Stomach (tissue), 9 donors: ENCODE results near the gene KDM5A. TPM values are rescaled to one million over a fixed set of nuclear protein-coding genes. Genes with fewer than 3 reads are reported as not detected.

Source experiments
- DNase-seq, 2 donors: peaks; one replicate each; pipeline versions ENCODE4 v3.0.0 to v3.0.0-alpha.2; 2013 to 2019
- H3K27ac ChIP-seq, 5 donors: fragments of 200-600 bp in 4 of 5; sonication (generic) in 4 of 5; one replicate each; pipeline ENCODE4 v1.5.1; 2013 to 2019; ENCODE audit warnings: mild to moderate bottlenecking in 1 of 5, moderate library complexity in 1 of 5
- H3K27me3 ChIP-seq, 3 donors: fragments of 200-600 bp; sonication (generic); one replicate each; pipeline ENCODE4 v1.5.1; 2017 to 2019; ENCODE audit warnings: mixed run types in 1 of 3
- H3K36me3 ChIP-seq, 4 donors: fragments of 200-600 bp; sonication (generic); 1 replicate in 3 of 4; 2 replicates in 1 of 4; pipeline ENCODE4 v1.5.1; 2016 to 2019
- H3K4me1 ChIP-seq, 4 donors: fragments of 200-600 bp; sonication (generic); one replicate each; pipeline ENCODE4 v1.5.1; 2016 to 2019
- H3K4me3 ChIP-seq, 4 donors: fragments of 200-600 bp; sonication (generic) in 3 of 4; one replicate each; pipeline ENCODE4 v1.5.1; 2016 to 2019; ENCODE audit warnings: mild to moderate bottlenecking in 1 of 4
- H3K9me3 ChIP-seq, 4 donors: fragments of 200-600 bp; sonication (generic); one replicate each; pipeline ENCODE4 v1.5.1; 2016 to 2019
- EP300 ChIP-seq: sonication (generic); formaldehyde crosslinking; IDR thresholded peaks from one replicate; pipeline ENCODE4 v1.6.1; 2017; ENCODE audit warnings: antibody characterized with exemption
- POLR2A ChIP-seq, 4 donors: fragments of 450-650 bp; IDR thresholded peaks; one replicate each; pipeline ENCODE4 v1.6.1; 2016; ENCODE audit warnings: antibody characterized with exemption in 4 of 4, control low read depth in 2 of 4, mild to moderate bottlenecking in 1 of 4, moderate library complexity in 1 of 4
- POLR2AphosphoS5 ChIP-seq, 3 donors: sonication (generic); formaldehyde crosslinking; IDR thresholded peaks; one replicate each; pipeline ENCODE4 v1.6.1; 2016; ENCODE audit warnings: antibody characterized with exemption in 3 of 3
- WGBS, 5 donors: extraction: QIAGEN DNeasy Blood & Tissue Kit in 3 of 5; methylation state at CpG; one replicate each; pipeline versions ENCODE4 v1.1.5 to v1.1.7; 2013 to 2018; 5-methylcytosine and 5-hydroxymethylcytosine counted together
- intact Hi-C: fragments of 100-400 bp; cut with DNase I; formaldehyde crosslinking; loops from one replicate; pipeline ENCODE4 v1.15.1; 2023; ENCODE audit warnings: low total_unique reads
- polyA plus RNA-seq, 3 donors: library from polyadenylated mRNA; stranded (reverse); fragments of 200-250 nt; gene quantifications; one replicate each; pipeline ENCODE4 v1.2.3, GENCODE V29; 2013
- total RNA-seq, 5 donors: library from RNA; depleted of rRNA; stranded (reverse); fragments of >200 nt; gene quantifications; one replicate each; pipeline versions ENCODE4 v1.1.0 to v1.2.3, GENCODE V29; 2014 to 2016
- TF ChIP-seq, protein P1 (sequence below), 7 experiments: fragments of 450-650 bp in 4 of 7; fragments of 200-600 bp in 3 of 7; sonication (generic) in 3 of 7; IDR thresholded peaks; one replicate each; pipeline ENCODE4 v1.5.1; 2016 to 2019; ENCODE audit warnings: antibody characterized with exemption in 7 of 7, control low read depth in 2 of 7, mild to moderate bottlenecking in 1 of 7
- donor health status: healthy with polysubstance abuse.
- donor health status: Bipolar disorder and iron deficiency.
- donor health status: healthy.

KDM5A gene
- total and polyA plus RNA-seq, 8 donors: 3.2 to 178 (median 67.5) TPM

DNA sequence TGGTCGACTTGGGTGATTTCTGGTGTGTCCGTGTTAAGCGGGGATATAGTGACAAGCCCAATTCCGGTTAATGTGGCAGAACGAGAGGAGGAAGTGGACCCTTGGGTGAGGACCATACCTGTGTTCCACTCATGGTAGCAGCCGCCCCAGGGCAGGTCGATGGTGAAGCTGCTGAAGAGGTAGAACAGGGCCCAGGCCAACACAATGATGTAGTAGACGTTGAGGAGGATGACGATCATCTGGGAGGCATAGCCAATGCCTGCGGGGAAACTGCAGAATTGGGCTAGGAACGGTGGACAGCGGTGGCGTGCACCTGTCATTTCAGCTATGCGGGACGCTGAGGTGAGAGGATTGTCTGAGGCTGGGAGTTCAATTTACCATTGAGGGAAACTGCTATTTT, 146.6 kb downstream of the KDM5A start:
- Histone ChIP-seq H3K9me3 (peaks cover 0 to 15% (median 8%) of the 10 kb centered on the region in 4 donors), H3K4me1 (no peaks in the 10 kb centered on the region), H3K36me3 (no peaks in the 10 kb centered on the region), H3K4me3 (no peak overlapping the region), H3K27ac (no peak overlapping the region), H3K27me3 (peaks cover 0 to 12% (median 0%) of the 10 kb centered on the region in 3 donors)
- DNase-seq: no peak
- intact Hi-C loops: no loop called here
- WGBS, 5 donors: 90 to 95% (median 93%) methylated on average over 15 of the region's 15 CpGs
- TF ChIP-seq POLR2A (IDR thresholded peaks at IDR 0.05): no peak
- TF ChIP-seq EP300: no peak
- no peak for TF ChIP-seq POLR2AphosphoS5 (IDR thresholded peaks at IDR 0.05)
- TF ChIP-seq, protein P1, sequence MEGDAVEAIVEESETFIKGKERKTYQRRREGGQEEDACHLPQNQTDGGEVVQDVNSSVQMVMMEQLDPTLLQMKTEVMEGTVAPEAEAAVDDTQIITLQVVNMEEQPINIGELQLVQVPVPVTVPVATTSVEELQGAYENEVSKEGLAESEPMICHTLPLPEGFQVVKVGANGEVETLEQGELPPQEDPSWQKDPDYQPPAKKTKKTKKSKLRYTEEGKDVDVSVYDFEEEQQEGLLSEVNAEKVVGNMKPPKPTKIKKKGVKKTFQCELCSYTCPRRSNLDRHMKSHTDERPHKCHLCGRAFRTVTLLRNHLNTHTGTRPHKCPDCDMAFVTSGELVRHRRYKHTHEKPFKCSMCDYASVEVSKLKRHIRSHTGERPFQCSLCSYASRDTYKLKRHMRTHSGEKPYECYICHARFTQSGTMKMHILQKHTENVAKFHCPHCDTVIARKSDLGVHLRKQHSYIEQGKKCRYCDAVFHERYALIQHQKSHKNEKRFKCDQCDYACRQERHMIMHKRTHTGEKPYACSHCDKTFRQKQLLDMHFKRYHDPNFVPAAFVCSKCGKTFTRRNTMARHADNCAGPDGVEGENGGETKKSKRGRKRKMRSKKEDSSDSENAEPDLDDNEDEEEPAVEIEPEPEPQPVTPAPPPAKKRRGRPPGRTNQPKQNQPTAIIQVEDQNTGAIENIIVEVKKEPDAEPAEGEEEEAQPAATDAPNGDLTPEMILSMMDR (IDR thresholded peaks at IDR 0.05): no peak

DNA sequence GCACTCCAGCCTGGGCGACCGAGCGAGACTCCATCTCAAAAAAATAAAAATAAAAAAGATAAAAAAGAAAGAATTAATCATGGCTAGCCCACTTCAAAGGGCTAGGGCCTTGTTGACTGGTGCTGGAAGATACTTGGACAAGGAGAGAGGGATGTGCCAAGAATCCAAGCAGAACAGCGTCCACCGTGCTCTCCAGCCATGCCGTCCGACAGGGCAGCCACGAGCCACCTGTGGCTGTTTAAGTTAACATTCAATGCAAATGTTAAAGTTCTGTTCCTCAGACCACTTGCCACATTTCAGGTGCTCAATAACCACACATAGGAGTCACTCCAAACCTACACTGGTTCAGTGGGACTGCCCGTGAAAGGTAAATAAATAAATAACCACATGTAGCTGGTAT, 147.9 kb downstream of the KDM5A start:
- H3K4me1 ChIP-seq: no peaks in the 10 kb centered on the region
- H3K4me3 ChIP-seq: no peak overlapping the region
- DNase-seq: no peak
- peaks cover 0 to 14% (median 10%) of the 10 kb centered on the region in 4 donors for H3K9me3 ChIP-seq
- intact Hi-C loops: no loop called here
- no peak for TF ChIP-seq POLR2A (IDR thresholded peaks at IDR 0.05)
- TF ChIP-seq, protein P1 (IDR thresholded peaks at IDR 0.05): no peak
- no peak for TF ChIP-seq EP300
- TF ChIP-seq POLR2AphosphoS5 (IDR thresholded peaks at IDR 0.05): no peak
- no peaks in the 10 kb centered on the region for H3K36me3 ChIP-seq
- H3K27me3 ChIP-seq: peaks cover 0 to 23% (median 0%) of the 10 kb centered on the region in 3 donors
- 92 to 94% (median 92%) methylated on average over 9 of the region's 9 CpGs for WGBS, 5 donors
- no peak overlapping the region for H3K27ac ChIP-seq

DNA sequence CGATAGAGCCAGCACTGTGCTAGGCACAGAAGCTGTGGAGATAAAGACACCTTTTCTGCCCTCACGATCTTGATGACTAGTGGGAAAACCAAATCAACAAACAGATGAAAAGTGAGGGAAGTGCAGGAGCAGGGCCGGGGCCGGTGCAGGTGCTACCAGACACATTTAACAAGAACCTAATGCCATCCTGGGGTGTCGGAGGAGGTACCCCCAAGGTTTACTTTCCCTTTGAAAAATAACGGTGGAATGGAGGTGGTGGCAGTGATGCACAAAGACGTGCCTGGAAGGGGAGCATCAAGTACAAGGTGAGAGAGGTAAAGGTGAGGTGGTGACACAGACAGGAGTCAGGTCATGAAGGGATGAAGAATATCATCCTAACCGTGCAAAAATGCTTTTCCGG, 148.6 kb downstream of the KDM5A start:
- WGBS, 5 donors: 84 to 89% (median 88%) methylated on average over 9 of the region's 9 CpGs
- no peak for TF ChIP-seq POLR2A (IDR thresholded peaks at IDR 0.05)
- TF ChIP-seq EP300: no peak
- no peak for TF ChIP-seq POLR2AphosphoS5 (IDR thresholded peaks at IDR 0.05)
- TF ChIP-seq, protein P1 (IDR thresholded peaks at IDR 0.05): no peak
- Histone ChIP-seq H3K9me3 (peaks cover under 1 to 20% (median 15%) of the 10 kb centered on the region in 4 donors), H3K27ac (no peak overlapping the region), H3K4me1 (no peaks in the 10 kb centered on the region), H3K36me3 (no peaks in the 10 kb centered on the region), H3K4me3 (no peak overlapping the region), H3K27me3 (peaks cover 0 to 23% (median 0%) of the 10 kb centered on the region in 3 donors)
- intact Hi-C loops: no loop called here
- DNase-seq: no peak

DNA sequence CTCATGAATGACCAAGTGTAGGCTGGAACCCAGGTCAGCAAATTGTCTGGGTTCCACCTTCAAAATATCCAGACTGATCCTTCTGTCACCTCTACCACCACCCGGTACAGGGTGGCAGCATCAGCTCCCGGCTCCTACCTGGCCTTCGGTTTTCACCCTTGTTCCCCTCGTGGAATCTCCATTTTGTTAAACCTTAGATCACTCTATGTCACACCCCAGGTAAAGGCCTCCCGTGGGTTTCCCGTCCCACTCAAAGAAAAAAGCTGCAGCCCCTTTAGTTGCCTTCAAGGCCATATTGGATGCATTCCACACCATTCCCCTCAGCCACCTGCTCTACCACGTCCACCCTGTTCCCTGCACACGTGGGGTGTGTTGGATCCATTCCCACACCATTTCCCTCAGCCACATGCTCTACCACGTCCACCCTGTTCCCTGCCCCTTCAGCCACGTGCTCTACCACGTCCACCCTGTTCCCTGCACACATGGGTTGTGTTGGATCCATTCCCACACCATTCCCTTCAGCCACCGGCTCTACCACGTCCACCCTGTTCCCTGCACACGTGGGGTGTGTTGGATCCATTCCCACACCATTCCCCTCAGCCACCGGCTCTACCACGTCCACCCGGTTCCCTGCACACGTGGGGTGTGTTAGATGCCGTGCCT, 150.3 kb downstream of the KDM5A start:
- Histone ChIP-seq H3K27me3 (peaks cover 0 to 23% (median 0%) of the 10 kb centered on the region in 3 donors), H3K4me1 (no peaks in the 10 kb centered on the region), H3K9me3 (peaks cover 7 to 30% (median 25%) of the 10 kb centered on the region in 4 donors), H3K27ac (no peak overlapping the region), H3K4me3 (no peak overlapping the region), H3K36me3 (no peaks in the 10 kb centered on the region)
- no peak for DNase-seq
- WGBS, 5 donors: 70 to 87% (median 78%) methylated on average over 18 to 19 of the region's 19 CpGs
- intact Hi-C loops: no loop called here
- TF ChIP-seq EP300 (no peak), POLR2A (IDR thresholded peaks at IDR 0.05) (no peak), POLR2AphosphoS5 (IDR thresholded peaks at IDR 0.05) (no peak)
- TF ChIP-seq, protein P1 (IDR thresholded peaks at IDR 0.05): no peak
